HFFc6 (cell line): ENCODE data around the gene PDPK1. TPM values are rescaled to one million over a fixed set of nuclear protein-coding genes. Genes with fewer than 3 reads are reported as not detected.
A peak's percentile ranks its signal among the peaks of the same experiment; 100 is the strongest.
"Not testable (repeated sequence)": the region's sequence is repeated elsewhere in the genome, so short reads cannot be mapped to it uniquely, and the experiment has no call there.

ENCODE experiments used
- DNase-seq: peaks from one replicate; pipeline ENCODE4 v3.0.0-alpha.2; 2018
- H3K27ac Mint-ChIP-seq: 2 replicates; pipeline ENCODE4 v1.8.0; 2020; ENCODE audit warnings: mild to moderate bottlenecking, mixed read lengths
- H3K27me3 Mint-ChIP-seq: 2 replicates; pipeline ENCODE4 v1.8.0; 2021; ENCODE audit warnings: mild to moderate bottlenecking, moderate library complexity, mixed read lengths; ENCODE audit not compliant: insufficient read depth
- H3K36me3 Mint-ChIP-seq: 2 replicates; pipeline ENCODE4 v1.8.0; 2021; ENCODE audit warnings: low read depth, mixed read lengths
- H3K4me1 Mint-ChIP-seq: 2 replicates; pipeline ENCODE4 v1.8.0; 2020; ENCODE audit warnings: low read depth, mixed read lengths
- H3K4me3 Mint-ChIP-seq: 2 replicates; pipeline ENCODE4 v1.8.0; 2020; ENCODE audit warnings: mild to moderate bottlenecking, moderate library complexity, mixed read lengths
- H3K9me3 Mint-ChIP-seq: 2 replicates; pipeline ENCODE4 v1.8.0; 2020; ENCODE audit warnings: mild to moderate bottlenecking, mixed read lengths
- total RNA-seq, 6 experiments: library from RNA; stranded (reverse); fragmentation: NEBNext Ultra II Directional; extraction: Animal tissue kit (Norgen Biotek cat#: 25700); gene quantifications; 2 replicates in 1 of 6; 3 replicates in 5 of 6; pipeline ENCODE4 v1.2.3, GENCODE V29; 2021
- TF ChIP-seq, protein P1 (sequence below): fragments of 200-600 bp; sonication (generic); IDR thresholded peaks from 2 replicates; pipeline ENCODE4 v1.5.0; 2021; ENCODE audit warnings: antibody characterized with exemption, mild to moderate bottlenecking

PDPK1 gene
- total RNA-seq, 6 experiments from 2014 or later = 34.2 to 43.8 (median 37.0) TPM

DNA sequence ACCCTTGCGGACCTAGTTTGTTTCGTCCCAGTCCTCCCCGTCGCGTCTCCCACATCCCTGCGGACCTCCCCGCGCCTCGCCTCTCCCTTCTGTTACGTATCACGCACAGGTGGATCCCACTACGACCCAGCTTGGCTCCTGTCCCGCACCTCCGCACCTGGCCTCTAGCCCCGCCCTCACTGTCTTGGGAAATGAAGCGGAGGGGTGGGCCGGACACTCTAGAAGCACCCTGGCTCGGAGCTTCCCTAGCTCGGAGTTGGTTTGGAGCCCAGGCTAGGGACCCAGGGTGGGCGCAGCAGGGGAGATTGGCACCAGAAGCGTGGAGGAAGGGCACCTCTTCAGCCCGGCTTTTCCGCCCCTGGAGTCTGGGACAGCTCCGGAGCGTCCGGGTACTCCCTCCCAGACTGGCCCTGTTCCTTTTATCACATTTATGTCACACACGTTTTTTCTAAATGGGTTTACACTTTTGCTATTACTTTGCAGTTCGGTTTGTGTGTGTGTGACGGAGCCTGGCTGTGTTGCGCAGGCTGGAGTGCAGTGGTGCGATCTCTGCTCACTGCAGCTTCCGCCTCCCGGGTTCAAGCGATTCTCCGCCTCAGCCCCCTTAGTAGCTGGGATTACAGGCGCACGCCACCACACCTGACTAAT, 5.2 kb upstream of the PDPK1 start:
- H3K9me3 Mint-ChIP-seq = peaks cover 5% of the 10 kb centered on the region; the same call in 1 of the 2 replicates
- H3K4me1 Mint-ChIP-seq = peaks cover 51% of the 10 kb centered on the region
- peak overlapping the region; percentile 89 for H3K4me3 Mint-ChIP-seq
- peaks cover 6% of the 10 kb centered on the region for H3K27me3 Mint-ChIP-seq
- peaks cover 10% of the 10 kb centered on the region for H3K36me3 Mint-ChIP-seq
- peak overlapping the region; percentile 93 for H3K27ac Mint-ChIP-seq
- TF ChIP-seq, protein P1, sequence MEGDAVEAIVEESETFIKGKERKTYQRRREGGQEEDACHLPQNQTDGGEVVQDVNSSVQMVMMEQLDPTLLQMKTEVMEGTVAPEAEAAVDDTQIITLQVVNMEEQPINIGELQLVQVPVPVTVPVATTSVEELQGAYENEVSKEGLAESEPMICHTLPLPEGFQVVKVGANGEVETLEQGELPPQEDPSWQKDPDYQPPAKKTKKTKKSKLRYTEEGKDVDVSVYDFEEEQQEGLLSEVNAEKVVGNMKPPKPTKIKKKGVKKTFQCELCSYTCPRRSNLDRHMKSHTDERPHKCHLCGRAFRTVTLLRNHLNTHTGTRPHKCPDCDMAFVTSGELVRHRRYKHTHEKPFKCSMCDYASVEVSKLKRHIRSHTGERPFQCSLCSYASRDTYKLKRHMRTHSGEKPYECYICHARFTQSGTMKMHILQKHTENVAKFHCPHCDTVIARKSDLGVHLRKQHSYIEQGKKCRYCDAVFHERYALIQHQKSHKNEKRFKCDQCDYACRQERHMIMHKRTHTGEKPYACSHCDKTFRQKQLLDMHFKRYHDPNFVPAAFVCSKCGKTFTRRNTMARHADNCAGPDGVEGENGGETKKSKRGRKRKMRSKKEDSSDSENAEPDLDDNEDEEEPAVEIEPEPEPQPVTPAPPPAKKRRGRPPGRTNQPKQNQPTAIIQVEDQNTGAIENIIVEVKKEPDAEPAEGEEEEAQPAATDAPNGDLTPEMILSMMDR = no peak
- no peak for DNase-seq

DNA sequence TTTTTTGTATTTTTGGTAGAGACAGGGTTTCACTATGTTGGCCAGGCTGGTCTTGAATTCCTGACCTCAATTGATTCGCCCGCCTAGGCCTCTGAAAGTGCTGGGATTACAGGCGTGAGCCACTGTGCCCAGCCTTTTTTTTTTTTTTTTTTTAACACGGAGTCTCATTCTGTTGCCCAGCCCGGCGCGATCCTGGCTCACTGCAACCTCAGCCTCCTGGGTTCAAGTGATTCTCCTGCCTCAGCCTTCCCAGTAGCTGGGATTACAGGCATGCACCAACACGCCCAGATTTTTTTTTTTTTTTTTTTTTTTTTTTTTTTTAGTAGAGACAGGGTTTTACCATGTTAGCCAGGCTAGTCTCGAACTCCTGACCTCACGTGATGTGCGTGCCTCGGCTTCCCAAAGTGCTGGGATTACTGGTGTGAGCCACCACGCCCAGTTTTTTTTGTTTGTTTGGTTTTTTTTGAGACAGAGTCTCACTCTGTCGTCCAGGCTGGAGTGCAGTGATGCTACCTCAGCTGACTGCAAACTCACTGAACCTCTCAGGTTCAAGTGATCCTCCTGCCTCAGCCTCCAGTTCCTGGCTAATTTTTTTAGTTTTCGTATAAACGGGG, 4.6 kb upstream of the PDPK1 start:
- Mint-ChIP-seq H3K4me3 (peak overlapping the region; percentile 89), H3K27ac (peak overlapping the region; percentile 93), H3K4me1 (peaks cover 51% of the 10 kb centered on the region), H3K36me3 (peaks cover 10% of the 10 kb centered on the region)
- not testable (repeated sequence) for DNase-seq, H3K9me3 Mint-ChIP-seq, H3K27me3 Mint-ChIP-seq

DNA sequence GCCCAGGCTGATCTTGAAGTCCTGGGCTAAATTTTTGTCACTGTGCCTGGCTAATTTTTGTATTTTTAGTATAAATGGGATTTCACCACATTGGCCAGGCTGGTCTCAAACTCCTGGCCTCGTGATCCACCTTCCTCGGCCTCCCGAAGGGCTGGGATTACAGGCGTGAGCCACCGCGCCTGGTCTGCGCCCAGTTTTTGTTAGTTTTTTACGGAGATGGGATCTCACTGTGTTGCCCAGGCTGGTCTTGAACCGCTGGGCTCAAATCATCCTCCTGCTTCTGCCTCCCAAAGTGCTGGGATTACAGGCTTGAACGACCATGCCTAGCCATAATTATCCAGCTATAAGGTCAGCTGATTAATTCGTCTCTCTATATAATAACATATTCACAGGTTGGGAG, 3.9 kb upstream of the PDPK1 start:
- DNase-seq = no peak
- peak overlapping the region; percentile 47; the same call in 1 of the 2 replicates for H3K4me3 Mint-ChIP-seq
- H3K27me3 Mint-ChIP-seq = peaks cover 6% of the 10 kb centered on the region
- TF ChIP-seq, protein P1 = no peak
- H3K9me3 Mint-ChIP-seq = peaks cover 5% of the 10 kb centered on the region; the same call in 1 of the 2 replicates
- H3K4me1 Mint-ChIP-seq = peaks cover 56% of the 10 kb centered on the region
- peak overlapping the region; percentile 36; the same call in 1 of the 2 replicates for H3K27ac Mint-ChIP-seq
- peaks cover 10% of the 10 kb centered on the region for H3K36me3 Mint-ChIP-seq

DNA sequence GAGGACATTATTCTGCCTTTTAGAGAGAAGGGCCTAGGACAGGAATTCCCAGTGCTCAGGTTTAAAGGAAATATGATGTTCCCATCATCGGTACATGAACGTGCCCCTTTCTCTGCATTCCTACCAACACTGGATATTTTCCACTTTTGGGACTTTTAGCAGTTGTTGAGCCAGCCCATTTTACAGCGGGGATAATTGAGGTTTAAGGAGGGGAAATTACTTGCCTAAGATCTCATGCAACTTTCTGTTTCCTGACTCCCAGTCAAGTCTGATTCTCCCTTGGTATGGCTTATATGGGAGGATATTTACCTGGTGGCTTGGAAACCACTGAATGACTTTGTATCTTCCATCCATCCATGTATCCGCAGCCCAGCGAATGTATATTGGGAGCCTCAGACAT, 3.5 kb upstream of the PDPK1 start:
- Mint-ChIP-seq H3K4me1 (peaks cover 60% of the 10 kb centered on the region), H3K36me3 (peaks cover 11% of the 10 kb centered on the region), H3K4me3 (peak overlapping the region; percentile 47; the same call in 1 of the 2 replicates), H3K27ac (peak overlapping the region; percentile 91)
- H3K27me3 Mint-ChIP-seq, DNase-seq, H3K9me3 Mint-ChIP-seq: not testable (repeated sequence)

DNA sequence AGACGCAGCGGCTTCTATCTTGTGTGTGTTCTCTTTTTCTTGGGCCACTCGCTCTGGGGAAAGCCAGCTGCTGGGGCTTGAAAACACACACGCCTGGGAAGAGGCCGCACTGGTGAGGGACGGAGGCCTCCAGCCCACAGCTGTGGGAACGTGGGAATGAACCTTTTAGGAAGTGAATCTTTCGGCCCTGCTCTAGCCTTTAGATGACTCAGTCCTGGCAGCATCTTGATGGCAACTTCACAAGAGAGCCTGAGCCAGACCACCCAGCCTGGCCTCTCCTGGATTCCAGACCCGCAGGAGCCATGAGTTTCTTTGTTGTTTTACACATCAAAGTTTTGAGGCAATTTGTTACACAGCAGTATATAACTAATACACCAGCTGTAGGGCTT, 2.2 kb upstream of the PDPK1 start:
- TF ChIP-seq, protein P1 = no peak
- H3K27ac Mint-ChIP-seq = peak overlapping the region; percentile 91
- H3K9me3 Mint-ChIP-seq = peaks cover 5% of the 10 kb centered on the region; the same call in 1 of the 2 replicates
- peak overlapping the region; percentile 66 for H3K4me3 Mint-ChIP-seq
- peak; percentile 76 for DNase-seq
- peaks cover 60% of the 10 kb centered on the region for H3K4me1 Mint-ChIP-seq
- peaks cover 15% of the 10 kb centered on the region for H3K36me3 Mint-ChIP-seq
- peaks cover 6% of the 10 kb centered on the region for H3K27me3 Mint-ChIP-seq

DNA sequence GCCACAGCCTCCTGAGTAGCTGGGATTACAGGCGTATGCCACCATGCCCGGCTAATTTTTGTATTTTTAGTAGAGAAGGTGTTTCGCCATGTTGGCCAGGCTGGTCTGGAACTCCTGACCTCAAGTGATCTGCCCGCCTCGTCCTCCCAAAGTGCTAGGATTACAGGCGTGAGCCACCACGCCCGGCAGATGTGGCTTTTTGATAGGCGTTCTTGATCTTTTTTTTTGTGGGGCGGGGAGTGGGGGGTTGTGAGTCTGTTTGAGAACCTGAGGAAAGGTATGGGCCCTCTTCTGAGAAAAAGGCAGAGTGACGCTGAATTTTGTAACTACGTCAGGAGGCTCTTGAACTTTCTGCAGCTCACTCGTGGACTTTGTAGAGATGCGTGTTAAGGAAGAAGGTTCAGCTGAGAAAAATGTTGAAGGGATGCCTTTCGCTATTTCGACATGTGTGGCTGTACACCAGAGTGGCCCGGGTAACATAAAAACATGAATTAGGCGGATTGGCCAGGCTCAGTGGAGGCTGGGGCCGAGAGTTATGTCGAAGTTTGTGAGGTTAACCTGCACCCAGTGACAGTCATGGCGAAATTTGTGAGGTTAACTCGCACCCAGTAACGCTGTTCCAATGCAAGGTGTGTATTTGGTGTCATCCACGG, 1.5 kb downstream of the PDPK1 start:
- peak overlapping the region; percentile 87 for H3K4me3 Mint-ChIP-seq
- peaks cover 55% of the 10 kb centered on the region for H3K4me1 Mint-ChIP-seq
- H3K27me3 Mint-ChIP-seq, DNase-seq, H3K9me3 Mint-ChIP-seq: not testable (repeated sequence)
- peak overlapping the region; percentile 20; the same call in 1 of the 2 replicates for H3K27ac Mint-ChIP-seq
- H3K36me3 Mint-ChIP-seq = peaks cover 15% of the 10 kb centered on the region
